NOMO-1 treated with dmso at 0.1 percent for 144 hours (cell line): ENCODE measurements around the gene AP4M1.

Source experiments
- DNase-seq: peaks from one replicate; lab custom pipeline; 2025; ENCODE audit not compliant: unreplicated experiment; lab: John Stamatoyannopoulos, UW

The AP4M1 gene

GRCh38 chr7:100107125-100107737, 5.8 kb downstream of the AP4M1 start:
- no peak for DNase-seq

GRCh38 chr7:100107890-100108289, 6.4 kb downstream of the AP4M1 start:
- DNase-seq: no peak

GRCh38 chr7:100109521-100110163, 8.2 kb downstream of the AP4M1 start:
- no peak for DNase-seq

DNA sequence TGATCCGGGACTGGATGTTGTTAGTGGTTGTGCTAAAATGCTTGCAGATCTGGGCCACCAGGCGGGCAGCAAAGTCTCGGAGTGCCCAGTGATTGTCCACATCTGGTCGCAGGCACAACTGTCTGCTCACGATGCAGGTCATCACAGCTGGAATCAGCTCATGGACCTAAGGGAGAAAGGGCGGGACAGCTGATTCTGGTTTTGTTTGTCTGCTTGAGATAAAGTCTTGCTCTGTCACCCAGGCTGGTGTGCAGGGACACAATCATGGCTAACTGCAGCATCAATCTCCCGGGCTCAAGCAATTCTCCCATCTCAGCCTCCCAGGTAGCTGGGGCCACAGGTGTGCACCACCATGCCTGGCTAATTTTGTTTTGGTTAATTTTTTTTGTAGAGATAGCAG, 9.7 kb downstream of the AP4M1 start:
- no peak for DNase-seq

- DNase-seq: no peak
Measured at GRCh38 chr7:100111914-100112313, 10.5 kb downstream of the AP4M1 start.

GRCh38 chr7:100115026-100115425, 13.6 kb downstream of the AP4M1 start:
- DNase-seq: no peak

DNA sequence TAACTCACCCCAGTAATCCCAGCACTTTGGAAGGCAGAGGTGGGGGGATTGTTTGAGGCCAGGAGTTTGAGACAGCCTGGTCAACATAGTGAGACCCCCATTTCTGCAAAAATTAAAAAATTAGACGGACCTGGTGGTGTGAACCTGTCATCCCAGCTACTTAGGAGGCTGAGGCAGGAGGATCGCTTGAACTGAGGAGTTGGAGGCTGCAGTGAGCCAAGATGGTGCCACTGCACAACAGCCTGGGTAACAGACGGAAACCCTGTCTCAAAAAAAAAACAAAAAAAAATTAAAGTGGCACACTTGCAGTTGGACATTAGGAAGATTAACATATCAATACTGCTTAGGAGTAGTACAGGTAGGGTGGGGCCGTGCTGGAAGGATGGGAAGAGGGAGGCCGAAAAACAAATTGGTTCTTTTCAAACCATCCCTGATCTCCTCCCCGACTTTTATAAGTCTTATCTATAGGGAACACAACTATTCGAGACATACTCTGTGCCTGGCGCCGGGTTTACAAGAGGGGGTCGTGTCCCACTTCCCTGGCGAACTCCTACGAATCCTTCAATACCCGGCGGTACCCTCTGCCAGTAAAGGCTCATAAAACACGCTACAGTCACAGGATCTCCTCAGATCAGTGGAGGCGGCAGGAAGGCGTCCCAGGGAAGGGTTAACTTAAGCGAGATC, 17.1 kb downstream of the AP4M1 start:
- DNase-seq: no peak

DNA sequence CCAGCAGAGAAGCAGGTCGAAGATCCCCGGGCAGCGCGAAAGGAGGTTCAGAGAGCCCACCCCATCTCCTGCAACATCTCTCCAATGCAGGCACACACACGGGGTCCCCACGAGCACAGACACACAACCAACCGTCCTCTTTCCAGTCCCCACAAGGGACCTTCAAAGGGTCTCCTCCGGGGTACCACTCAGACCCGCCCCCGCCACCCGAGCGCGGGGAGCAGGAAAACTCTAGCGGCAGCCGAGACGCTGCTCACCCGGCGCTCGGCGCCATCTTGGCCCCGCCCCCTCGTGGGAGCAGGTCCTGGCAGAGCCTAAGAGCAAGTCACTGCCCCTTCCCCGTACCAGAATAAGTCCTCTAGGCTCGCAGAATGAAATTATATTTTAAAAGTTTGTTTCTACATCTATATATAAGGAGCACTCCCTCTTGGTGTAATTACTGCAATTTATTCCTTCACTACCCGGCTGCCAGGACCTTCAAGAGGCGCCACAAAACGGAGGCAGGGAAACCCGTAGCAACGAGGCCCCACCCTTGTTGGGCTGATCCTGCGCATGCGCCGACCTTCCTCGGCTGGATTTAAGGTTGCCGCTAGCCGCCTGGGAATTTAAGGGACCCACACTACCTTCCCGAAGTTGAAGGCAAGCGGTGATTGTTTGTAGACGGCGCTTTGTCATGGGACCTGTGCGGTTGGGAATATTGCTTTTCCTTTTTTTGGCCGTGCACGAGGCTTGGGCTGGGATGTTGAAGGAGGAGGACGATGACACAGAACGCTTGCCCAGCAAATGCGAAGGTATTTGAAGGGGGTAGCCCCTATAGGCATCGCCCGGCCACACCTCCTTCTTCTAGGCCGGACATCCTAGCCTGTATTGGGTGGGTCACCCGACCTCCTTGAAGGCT, 17.9 kb downstream of the AP4M1 start, which contains the start of the genes CNPY4 and TAF6:
TSS of gene CNPY4 (plus strand) at position 563 of the 898 bp plus-strand sequence. CDS start at position 674, 111 bp downstream.
TSS of gene TAF6 (minus strand) at position 287 of the 898 bp plus-strand sequence. CDS start 5,149 bp downstream, outside the sequence.
- peak; percentile 94 for DNase-seq

GRCh38 chr7:100119970-100120732, 18.7 kb downstream of the AP4M1 start:
- peak; percentile 34 for DNase-seq

DNA sequence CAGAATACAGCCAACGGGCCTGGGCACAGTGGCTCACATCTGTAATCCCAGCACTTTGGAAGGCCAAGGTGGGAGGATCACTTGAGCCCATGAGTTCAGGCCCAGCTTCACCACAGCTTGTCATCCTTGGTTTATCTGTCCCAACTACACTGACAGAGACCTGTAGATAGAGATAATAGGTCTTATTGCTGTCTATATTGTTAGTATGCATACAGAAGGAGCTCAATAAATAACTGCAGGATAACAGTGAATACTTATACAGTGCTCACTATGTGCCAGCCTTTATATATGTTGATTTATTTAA, 19.2 kb downstream of the AP4M1 start:
- DNase-seq: no peak

- DNase-seq: no peak
Measured at GRCh38 chr7:100122067-100122466, 20.6 kb downstream of the AP4M1 start.

DNA sequence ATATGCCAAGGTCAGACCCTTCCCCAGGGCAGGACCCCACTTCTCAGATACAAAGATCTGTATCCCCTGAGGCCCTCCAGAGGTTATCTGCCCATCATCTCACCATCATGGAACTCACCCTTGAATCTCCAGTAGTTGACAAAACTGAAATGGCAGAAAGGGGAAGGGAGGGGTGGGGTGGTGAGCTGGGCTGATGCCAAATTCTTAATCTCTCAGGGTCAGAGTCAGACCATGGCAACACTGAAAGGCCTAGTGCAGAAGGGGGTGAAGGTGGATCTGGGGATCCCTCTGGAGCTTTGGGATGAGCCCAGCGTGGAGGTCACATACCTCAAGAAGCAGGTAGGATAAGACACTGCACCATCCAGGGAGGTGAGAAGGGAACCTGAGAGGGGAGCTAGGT, 21.1 kb downstream of the AP4M1 start:
- no peak for DNase-seq

- no peak for DNase-seq
Measured at GRCh38 chr7:100124301-100125230, 23.1 kb downstream of the AP4M1 start.

GRCh38 chr7:100126239-100126930, 24.9 kb downstream of the AP4M1 start:
- no peak for DNase-seq

DNA sequence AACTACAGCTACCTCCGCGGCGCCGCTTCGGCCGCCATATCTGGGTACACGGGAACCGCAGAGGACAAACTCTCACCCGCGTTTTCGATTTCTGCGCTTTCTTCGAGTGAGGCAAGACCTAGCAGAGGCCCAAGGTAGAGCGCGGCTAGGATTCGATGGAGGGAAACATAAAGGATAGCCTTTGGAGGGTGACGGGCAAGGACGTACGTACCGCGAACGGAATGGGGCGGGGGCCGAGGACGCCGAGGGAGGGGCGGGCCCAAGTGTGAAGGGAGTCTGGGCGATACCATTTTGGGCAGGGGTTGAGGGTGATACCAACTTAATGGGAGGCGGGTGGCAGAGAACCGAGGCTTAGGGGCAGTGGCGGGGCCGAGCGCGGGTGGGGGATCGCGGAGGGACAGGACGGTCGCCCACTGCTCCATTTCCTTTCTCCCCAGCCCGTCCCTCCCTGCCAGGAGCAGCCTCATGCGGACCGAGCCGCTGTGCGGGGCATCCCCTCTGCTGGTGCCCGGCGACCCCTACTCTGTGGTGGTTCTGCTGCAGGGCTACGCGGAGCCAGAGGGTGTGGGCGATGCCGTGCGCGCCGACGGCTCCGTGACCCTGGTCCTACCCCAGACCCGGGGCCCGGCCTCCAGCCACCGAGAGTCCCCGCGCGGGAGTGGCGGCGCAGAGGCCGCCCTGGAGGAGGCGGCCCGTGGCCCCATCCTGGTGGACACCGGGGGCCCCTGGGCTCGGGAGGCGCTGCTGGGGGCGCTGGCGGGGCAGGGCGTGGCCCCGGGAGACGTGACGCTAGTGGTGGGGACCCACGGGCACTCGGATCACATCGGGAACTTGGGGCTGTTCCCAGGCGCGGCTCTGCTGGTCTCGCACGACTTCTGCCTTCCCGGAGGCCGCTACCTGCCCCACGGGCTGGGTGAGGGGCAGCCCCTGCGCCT, 25.8 kb downstream of the AP4M1 start, which contains the start of gene MBLAC1:
TSS of gene MBLAC1 (plus strand) at position 37 of the 935 bp plus-strand sequence. CDS start at position 466, 429 bp downstream.
- DNase-seq: peak; percentile 92

DNA sequence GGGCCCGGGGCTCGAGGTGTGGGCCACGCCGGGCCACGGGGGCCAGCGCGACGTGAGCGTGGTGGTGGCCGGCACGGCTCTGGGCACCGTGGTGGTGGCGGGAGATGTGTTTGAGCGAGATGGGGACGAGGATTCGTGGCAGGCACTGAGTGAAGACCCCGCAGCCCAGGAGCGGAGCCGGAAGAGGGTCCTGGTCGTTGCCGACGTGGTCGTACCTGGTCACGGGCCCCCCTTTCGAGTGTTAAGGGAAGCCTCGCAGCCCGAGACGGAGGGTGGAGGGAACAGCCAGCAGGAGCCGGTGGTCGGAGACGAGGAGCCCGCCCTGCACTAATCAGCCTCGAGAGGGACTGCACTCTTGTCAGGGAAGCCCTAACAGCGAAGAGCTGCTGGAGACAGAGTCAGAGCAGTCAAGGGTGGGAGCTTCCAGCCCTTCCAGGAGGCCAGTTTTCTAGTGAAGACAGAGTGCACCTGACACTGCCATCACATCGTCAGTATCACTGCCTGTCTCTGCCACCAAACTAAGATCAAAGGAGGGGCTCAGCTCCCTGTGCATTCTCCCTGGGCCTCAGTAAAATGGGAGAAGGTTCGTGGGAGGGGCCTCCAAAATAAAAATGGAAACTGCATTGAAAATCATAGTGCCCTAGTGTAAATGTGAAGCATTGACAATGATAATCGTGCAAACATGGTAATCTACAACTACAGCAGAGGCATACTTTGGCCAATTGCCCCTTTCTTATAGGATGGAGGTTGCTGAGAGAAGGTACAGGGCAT, 26.6 kb downstream of the AP4M1 start:
- DNase-seq: peak; percentile 21

- no peak for DNase-seq
Measured at GRCh38 chr7:100128637-100128963, 27.2 kb downstream of the AP4M1 start.
